Panc1 (cell line): ENCODE data around the gene CCDC47.

ENCODE experiments used
- CTCF ChIP-seq: fragments of 450-650 bp; IDR thresholded peaks from 2 replicates; pipeline ENCODE4 v1.5.1; 2017; ENCODE audit warnings: mild to moderate bottlenecking
- POLR2AphosphoS5 ChIP-seq: IDR thresholded peaks from 2 replicates; pipeline ENCODE4 v1.6.1; 2012; ENCODE audit warnings: mild to moderate bottlenecking, low read depth, low read length, moderate library complexity
- SIN3A ChIP-seq: IDR thresholded peaks from 2 replicates; pipeline ENCODE4 v1.6.1; 2012; ENCODE audit warnings: low read depth, mild to moderate bottlenecking, low read length, moderate library complexity, borderline replicate concordance; ENCODE audit not compliant: insufficient read depth

DNA sequence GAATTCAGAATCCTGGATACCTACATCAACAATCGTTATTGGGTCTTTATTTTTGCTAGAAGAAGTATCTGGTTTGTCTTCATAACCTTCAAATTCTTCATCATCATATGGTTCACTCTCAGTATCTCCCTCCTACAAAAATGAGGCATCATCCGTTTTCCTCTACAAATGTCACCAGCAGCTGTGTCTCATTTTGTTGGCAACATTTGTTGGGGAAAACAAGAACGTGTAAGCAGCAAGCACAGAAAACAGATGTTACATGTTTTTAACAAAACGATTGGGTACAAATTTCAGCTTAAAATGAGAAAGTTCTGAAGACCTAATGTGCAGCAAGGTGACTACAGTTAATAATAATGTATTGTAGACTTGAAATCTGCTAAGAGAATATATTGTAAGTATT is 8.7 kb downstream of the CCDC47 start:
- TF ChIP-seq CTCF (no peak), POLR2AphosphoS5 (no peak), SIN3A (no peak)
